DND-41 (cell line): ENCODE results near the gene SCRN1.

Source experiments
- ATAC-seq: fragments of 200-7000 bp; cut with Tn5 transposase; 3 replicates; pipeline ENCODE4 v1.9.1; 2021; ENCODE audit warnings: low read depth; ENCODE audit not compliant: insufficient read depth
- DNase-seq: peaks from one replicate; pipeline ENCODE4 v3.0.0-alpha.2; 2020
- H2AFZ ChIP-seq: 2 replicates; pipeline ENCODE4 v1.6.0; 2012; ENCODE audit warnings: low read depth, low read length
- H3K27ac ChIP-seq: 2 replicates; pipeline ENCODE4 v1.5.1; 2012; ENCODE audit warnings: low read length, inconsistent platforms
- H3K27me3 ChIP-seq: fragments of 200-600 bp; sonication (generic); 2 replicates; pipeline ENCODE4 v1.6.0; 2012; ENCODE audit warnings: low read length, mild to moderate bottlenecking, inconsistent platforms; ENCODE audit not compliant: insufficient read depth, poor library complexity
- H3K36me3 ChIP-seq: 2 replicates; pipeline ENCODE4 v1.5.1; 2012; ENCODE audit warnings: low read length, inconsistent platforms; ENCODE audit not compliant: insufficient read depth
- H3K4me1 ChIP-seq: 2 replicates; pipeline ENCODE4 v1.5.1; 2012; ENCODE audit warnings: mild to moderate bottlenecking, low read length; ENCODE audit not compliant: insufficient read depth
- H3K4me2 ChIP-seq: 2 replicates; pipeline ENCODE4 v1.6.0; 2012; ENCODE audit warnings: mild to moderate bottlenecking, moderate library complexity, low read length, inconsistent platforms; ENCODE audit not compliant: insufficient read depth
- H3K4me3 ChIP-seq, 2 experiments: fragments of 200-600 bp in 1 of 2; shearing (Covaris generic) in 1 of 2; 2 replicates each; pipeline ENCODE4 v1.5.1; 2012 to 2016; ENCODE audit warnings: inconsistent platforms in 2 of 2, low read length in 2 of 2, mild to moderate bottlenecking in 2 of 2, low read depth in 1 of 2, moderate library complexity in 1 of 2
- H3K79me2 ChIP-seq: 2 replicates; pipeline ENCODE4 v1.6.0; 2012; ENCODE audit warnings: low read length, inconsistent platforms; ENCODE audit not compliant: insufficient read depth
- H3K9ac ChIP-seq: 2 replicates; pipeline ENCODE4 v1.6.0; 2012; ENCODE audit warnings: low read depth, mild to moderate bottlenecking, inconsistent platforms, low read length, moderate library complexity
- H3K9me3 ChIP-seq: 2 replicates; pipeline ENCODE4 v1.5.1; 2012; ENCODE audit warnings: low read length, moderate library complexity, mild to moderate bottlenecking, inconsistent platforms; ENCODE audit not compliant: insufficient read depth, severe bottlenecking
- H4K20me1 ChIP-seq: 2 replicates; pipeline ENCODE4 v1.6.0; 2012; ENCODE audit warnings: low read length; ENCODE audit not compliant: insufficient read depth
- EZH2 ChIP-seq: IDR thresholded peaks from 3 replicates; pipeline ENCODE4 v1.6.1; 2012; ENCODE audit warnings: borderline replicate concordance, low read depth, mild to moderate bottlenecking, moderate library complexity, low read length, inconsistent platforms; ENCODE audit not compliant: severe bottlenecking
- TF ChIP-seq, protein P1 (sequence below): IDR thresholded peaks from 2 replicates; pipeline ENCODE4 v1.5.1; 2012; ENCODE audit warnings: borderline replicate concordance, low read length, moderate library complexity, mild to moderate bottlenecking; ENCODE audit not compliant: poor library complexity, severe bottlenecking; ENCODE audit errors: extremely low read depth

Gene SCRN1

DNA sequence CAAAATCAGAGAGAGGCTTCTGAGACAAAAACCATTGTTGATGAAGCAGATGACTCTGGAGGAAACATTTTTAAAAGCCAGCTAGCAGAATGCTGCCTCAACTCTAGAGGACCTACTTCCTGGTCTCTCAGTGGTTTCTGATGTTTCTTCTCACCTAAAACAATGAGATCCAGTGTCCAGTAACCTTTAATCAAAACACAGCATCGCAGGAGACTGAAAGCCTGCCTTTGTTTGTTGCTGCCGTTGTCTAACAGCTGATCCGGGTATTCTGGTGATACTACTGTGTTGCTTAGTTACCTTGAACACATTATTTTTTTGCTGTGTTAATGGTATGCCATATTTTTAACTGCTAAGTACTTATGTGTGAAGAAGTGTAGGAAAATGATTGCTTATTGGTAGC, 112.4 kb downstream of the SCRN1 start:
- H3K27ac ChIP-seq = no peak overlapping the region
- no peaks in the 10 kb centered on the region for H3K79me2 ChIP-seq
- H3K9me3 ChIP-seq = no peaks in the 10 kb centered on the region
- DNase-seq (no peak), ATAC-seq (no peak)
- no peaks in the 10 kb centered on the region for H3K4me1 ChIP-seq
- peaks cover 10% of the 10 kb centered on the region for H3K27me3 ChIP-seq
- H4K20me1 ChIP-seq = no peaks in the 10 kb centered on the region
- no peaks in the 10 kb centered on the region for H3K36me3 ChIP-seq
- TF ChIP-seq EZH2 = no peak
- TF ChIP-seq, protein P1, sequence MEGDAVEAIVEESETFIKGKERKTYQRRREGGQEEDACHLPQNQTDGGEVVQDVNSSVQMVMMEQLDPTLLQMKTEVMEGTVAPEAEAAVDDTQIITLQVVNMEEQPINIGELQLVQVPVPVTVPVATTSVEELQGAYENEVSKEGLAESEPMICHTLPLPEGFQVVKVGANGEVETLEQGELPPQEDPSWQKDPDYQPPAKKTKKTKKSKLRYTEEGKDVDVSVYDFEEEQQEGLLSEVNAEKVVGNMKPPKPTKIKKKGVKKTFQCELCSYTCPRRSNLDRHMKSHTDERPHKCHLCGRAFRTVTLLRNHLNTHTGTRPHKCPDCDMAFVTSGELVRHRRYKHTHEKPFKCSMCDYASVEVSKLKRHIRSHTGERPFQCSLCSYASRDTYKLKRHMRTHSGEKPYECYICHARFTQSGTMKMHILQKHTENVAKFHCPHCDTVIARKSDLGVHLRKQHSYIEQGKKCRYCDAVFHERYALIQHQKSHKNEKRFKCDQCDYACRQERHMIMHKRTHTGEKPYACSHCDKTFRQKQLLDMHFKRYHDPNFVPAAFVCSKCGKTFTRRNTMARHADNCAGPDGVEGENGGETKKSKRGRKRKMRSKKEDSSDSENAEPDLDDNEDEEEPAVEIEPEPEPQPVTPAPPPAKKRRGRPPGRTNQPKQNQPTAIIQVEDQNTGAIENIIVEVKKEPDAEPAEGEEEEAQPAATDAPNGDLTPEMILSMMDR = no peak
- H3K4me3 ChIP-seq = no peak overlapping the region
- H2AFZ ChIP-seq = no peak overlapping the region
- no peak overlapping the region for H3K9ac ChIP-seq
- H3K4me2 ChIP-seq = no peak overlapping the region

- H3K27ac ChIP-seq = no peak overlapping the region
- peaks cover 10% of the 10 kb centered on the region for H3K27me3 ChIP-seq
- no peak for ATAC-seq
- H3K4me2 ChIP-seq = no peak overlapping the region
- H2AFZ ChIP-seq = no peak overlapping the region
- no peaks in the 10 kb centered on the region for H3K36me3 ChIP-seq
- no peak for DNase-seq
- H3K9ac ChIP-seq = no peak overlapping the region
- no peaks in the 10 kb centered on the region for H3K4me1 ChIP-seq
- no peaks in the 10 kb centered on the region for H3K79me2 ChIP-seq
- no peaks in the 10 kb centered on the region for H4K20me1 ChIP-seq
- no peaks in the 10 kb centered on the region for H3K9me3 ChIP-seq
- no peak overlapping the region for H3K4me3 ChIP-seq
- no peak for TF ChIP-seq EZH2
- TF ChIP-seq, protein P1 = no peak
Observed at GRCh38 chr7:29875741-29876140, 113.9 kb downstream of the SCRN1 start.

DNA sequence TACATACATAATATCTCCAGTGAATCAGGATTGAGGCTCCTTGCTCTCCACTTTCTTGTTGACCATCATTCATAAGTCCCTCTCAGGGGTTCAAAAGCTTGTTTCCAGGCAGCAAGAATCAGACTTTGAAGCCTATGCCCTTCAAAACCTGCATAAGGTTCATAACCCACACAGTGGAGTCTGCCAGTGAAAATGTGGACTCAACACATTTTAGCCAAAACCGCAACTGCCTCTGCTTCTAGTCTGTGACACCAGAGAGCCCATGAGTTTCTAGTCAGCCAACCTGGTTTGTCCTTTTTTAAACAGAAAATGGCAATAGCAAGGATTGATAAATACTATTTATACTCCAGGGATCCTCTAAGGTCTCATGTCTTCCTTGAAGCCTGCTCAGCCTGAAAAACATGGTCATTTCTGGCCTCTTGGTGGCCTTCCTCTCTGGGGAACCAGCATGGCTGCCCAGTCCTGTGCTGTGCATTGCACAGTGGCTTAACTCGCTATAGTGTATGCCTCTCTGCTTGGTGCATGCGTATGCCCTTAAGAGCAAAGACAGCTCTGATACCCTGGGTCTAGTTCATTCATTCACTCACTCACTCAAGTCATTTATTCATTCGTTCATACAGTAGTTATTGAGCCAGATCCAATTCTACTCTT, 115.8 kb downstream of the SCRN1 start:
- no peak overlapping the region for H3K4me3 ChIP-seq
- ATAC-seq = no peak
- H2AFZ ChIP-seq = no peak overlapping the region
- H3K27me3 ChIP-seq = peaks cover 7% of the 10 kb centered on the region
- no peaks in the 10 kb centered on the region for H3K36me3 ChIP-seq
- H3K79me2 ChIP-seq = no peaks in the 10 kb centered on the region
- H3K9me3 ChIP-seq = no peaks in the 10 kb centered on the region
- DNase-seq = no peak
- no peaks in the 10 kb centered on the region for H4K20me1 ChIP-seq
- H3K4me1 ChIP-seq = no peaks in the 10 kb centered on the region
- no peak overlapping the region for H3K27ac ChIP-seq
- no peak for TF ChIP-seq EZH2
- TF ChIP-seq, protein P1 = no peak
- H3K4me2 ChIP-seq = no peak overlapping the region
- H3K9ac ChIP-seq = no peak overlapping the region
